Measurements from ENCODE around the gene DSEL. TPM values are rescaled to one million over a fixed set of nuclear protein-coding genes. Genes with fewer than 3 reads are reported as not detected.

Gene DSEL
- total and polyA plus RNA-seq, 2 of the 8 experiments (the other 6 are each of a cell fraction or from before 2014, with no cell fraction given) = 3.0 to 22.8 TPM

- Histone ChIP-seq H3K56ac (replicated peaks; ENCODE audit: insufficient read length, low read depth, low read length) (no peak overlapping the region), H3K14ac (ENCODE audit: insufficient read length) (no peak overlapping the region), H2BK20ac (ENCODE audit: low read length) (no peak overlapping the region), H3K18ac (ENCODE audit: extremely low read depth, low read length) (no peak overlapping the region), H2AK5ac (ENCODE audit: low read depth, low read length) (no peak overlapping the region), H4K91ac (replicated peaks; ENCODE audit: insufficient read length, low read length) (no peak overlapping the region), H3K9ac (replicated peaks in 1 of 4; ENCODE audit: extremely low read depth in 1 of 4, low read depth in 3 of 4, low read length in 3 of 4) (no peak overlapping the region), H3K23me2 (ENCODE audit: low read depth, low read length) (no peaks in the 10 kb centered on the region), H3K27me3 (replicated peaks in 1 of 4; ENCODE audit: control insufficient read depth in 3 of 4, extremely low read depth in 1 of 4, insufficient read depth in 3 of 4, low read length in 3 of 4) (no peaks in the 10 kb centered on the region), H4K8ac (ENCODE audit: extremely low read depth, insufficient read depth, low read length) (no peak overlapping the region), H3K36me3 (ENCODE audit: control insufficient read depth in 2 of 4, insufficient read depth in 4 of 4, low read length in 3 of 4) (peaks cover 0 to 8% (median 0%) of the 10 kb centered on the region in 4 experiments; a peak in 3 of 8 replicates), H3K79me1 (ENCODE audit: low read depth, low read length) (no peaks in the 10 kb centered on the region), H2AFZ (ENCODE audit: low read length) (no peak overlapping the region), H3K4me2 (ENCODE audit: insufficient read depth in 1 of 2, low read depth in 2 of 2, low read length in 2 of 2) (no peak overlapping the region), H3K79me2 (ENCODE audit: control insufficient read depth in 1 of 2, insufficient read depth in 2 of 2, low read length in 2 of 2) (peaks cover 8 to 51% of the 10 kb centered on the region in 2 experiments; a peak in 3 of 4 replicates), H3K23ac (ENCODE audit: insufficient read length) (no peak overlapping the region), H3K4me3 (ENCODE audit: extremely low read depth in 1 of 4, insufficient read depth in 2 of 4, low read depth in 3 of 4, low read length in 4 of 4) (no peak overlapping the region), H3K4me1 (replicated peaks in 1 of 4; ENCODE audit: control insufficient read depth in 3 of 4, insufficient read depth in 4 of 4, low read length in 3 of 4) (peaks cover 0 to 5% (median 3%) of the 10 kb centered on the region in 4 experiments; a peak in 4 of 7 replicates), H2BK5ac (ENCODE audit: low read depth, low read length) (no peak overlapping the region), H2BK15ac (ENCODE audit: low read length) (no peak overlapping the region), H3K9me3 (ENCODE audit: insufficient read depth in 2 of 2, low read depth in 1 of 2, low read length in 1 of 2) (peaks cover 0 to 2% of the 10 kb centered on the region in 2 experiments; a peak in 1 of 4 replicates), H2BK120ac (replicated peaks; ENCODE audit: low read depth, low read length) (no peak overlapping the region), H4K20me1 (replicated peaks in 1 of 2; ENCODE audit: control insufficient read depth in 1 of 2, insufficient read depth in 2 of 2, low read length in 2 of 2) (peaks cover 1 to 2% of the 10 kb centered on the region in 2 experiments), H2BK12ac (ENCODE audit: low read depth, low read length) (no peak overlapping the region), H4K5ac (ENCODE audit: insufficient read length, low read depth, low read length) (no peak overlapping the region), H3K27ac (ENCODE audit: low read depth, low read length) (no peak overlapping the region), H3K4ac (replicated peaks; ENCODE audit: insufficient read length, low read depth, low read length) (no peak overlapping the region)
- no peak for TF ChIP-seq CHD1 (IDR thresholded peaks at IDR 0.05; ENCODE audit: low read depth, low read length)
- DNase-seq (ENCODE audit: low read depth in 1 of 2, low spot score in 2 of 2) (no peak), FAIRE-seq (no peak)
- WGBS, 2 experiments (ENCODE audit: extremely low coverage in 1 of 2, insufficient coverage in 1 of 2, insufficient read length in 1 of 2, insufficient replicate concordance in 2 of 2, low coverage in 1 of 2, low lambda C conversion rate in 2 of 2, missing lambda C conversion rate in 1 of 2) = 92% methylated on average over 6 of the region's 6 CpGs; no CpG with 5 or more reads in 1 of the 2 experiments
- ChIA-PET POLR2A (ENCODE audit: partially characterized antibody) (no interaction called here), CTCF (ENCODE audit: partially characterized antibody) (no interaction called here)
Measured at GRCh38 chr18:67509741-67510391, 6.7 kb downstream of the DSEL start.

All from H1 (cell line).